Esophagus muscularis mucosa (tissue), 4 donors: Measurements from ENCODE around the gene FGD5.

Source experiments
- CTCF ChIP-seq, 3 experiments: fragments of 200-600 bp in 2 of 3; fragments of 450-650 bp in 1 of 3; sonication (generic) in 2 of 3; IDR thresholded peaks; one replicate each; pipeline ENCODE4 v1.5.1; 2017 to 2019; ENCODE audit warnings: antibody characterized with exemption in 3 of 3, mild to moderate bottlenecking in 2 of 3, moderate library complexity in 1 of 3
- EP300 ChIP-seq: sonication (generic); formaldehyde crosslinking; IDR thresholded peaks from one replicate; pipeline ENCODE4 v1.6.1; 2017; ENCODE audit warnings: antibody characterized with exemption
- POLR2AphosphoS5 ChIP-seq, 2 donors: sonication (generic); formaldehyde crosslinking; IDR thresholded peaks; one replicate each; pipeline ENCODE4 v1.6.1; 2017; ENCODE audit warnings: antibody characterized with exemption in 2 of 2

- TF ChIP-seq CTCF (IDR thresholded peaks at IDR 0.05): no peak
- TF ChIP-seq POLR2AphosphoS5 (IDR thresholded peaks at IDR 0.05): no peak
- TF ChIP-seq EP300: no peak
Observed at GRCh38 chr3:14789640-14790285, 29.0 kb upstream of the FGD5 start.
